WTC11 (cell line): ENCODE measurements around the gene PRR15.

Experiments used
- ATF2 ChIP-seq: sonication (generic); formaldehyde crosslinking; IDR thresholded peaks from 2 replicates; pipeline ENCODE4 v1.8.1; 2022; ENCODE audit warnings: low read depth, missing genetic modification reagents, borderline replicate concordance
- ETV6 ChIP-seq: sonication (generic); formaldehyde crosslinking; IDR thresholded peaks from 2 replicates; pipeline ENCODE4 v1.8.1; 2022; ENCODE audit warnings: mild to moderate bottlenecking, missing genetic modification reagents
- FOXK1 ChIP-seq: sonication (generic); formaldehyde crosslinking; IDR thresholded peaks from 2 replicates; pipeline ENCODE4 v1.8.0; 2022; ENCODE audit warnings: mild to moderate bottlenecking, moderate library complexity, missing genetic modification reagents
- IRF1 ChIP-seq: sonication (generic); formaldehyde crosslinking; IDR thresholded peaks from 2 replicates; pipeline ENCODE4 v1.8.0; 2023; ENCODE audit warnings: missing genetic modification reagents
- JUN ChIP-seq: sonication (generic); formaldehyde crosslinking; IDR thresholded peaks from 2 replicates; pipeline ENCODE4 v1.8.0; 2023; ENCODE audit warnings: mild to moderate bottlenecking, missing genetic modification reagents
- STAT6 ChIP-seq: sonication (generic); formaldehyde crosslinking; conservative IDR thresholded peaks from 2 replicates; pipeline ENCODE4 v1.8.1; 2023; ENCODE audit warnings: mild to moderate bottlenecking, low read depth, missing genetic modification reagents, moderate library complexity
- TP53 ChIP-seq: sonication (generic); formaldehyde crosslinking; IDR thresholded peaks from 2 replicates; pipeline ENCODE4 v1.8.1; 2023; ENCODE audit warnings: mild to moderate bottlenecking, missing genetic modification reagents
- USF2 ChIP-seq: sonication (generic); formaldehyde crosslinking; IDR thresholded peaks from 2 replicates; pipeline ENCODE4 v1.8.1; 2023; ENCODE audit warnings: mild to moderate bottlenecking, missing genetic modification reagents, moderate library complexity
- ZBTB21 ChIP-seq: sonication (generic); formaldehyde crosslinking; IDR thresholded peaks from 2 replicates; pipeline ENCODE4 v1.8.1; 2023; ENCODE audit warnings: mild to moderate bottlenecking, missing genetic modification reagents, borderline replicate concordance
- ZBTB43 ChIP-seq: sonication (generic); formaldehyde crosslinking; IDR thresholded peaks from 2 replicates; pipeline ENCODE4 v1.8.1; 2023; ENCODE audit warnings: mild to moderate bottlenecking, missing genetic modification reagents
- ZNF317 ChIP-seq: sonication (generic); formaldehyde crosslinking; IDR thresholded peaks from 2 replicates; pipeline ENCODE4 v1.8.1; 2023; ENCODE audit warnings: low read depth, mild to moderate bottlenecking, moderate library complexity, missing genetic modification reagents, borderline replicate concordance
- TF ChIP-seq, protein P1 (sequence below): fragments of 200-600 bp; IDR thresholded peaks from 2 replicates; pipeline ENCODE4 v1.8.0; 2022; ENCODE audit warnings: antibody characterized with exemption
- TF ChIP-seq, protein P2 (sequence below): sonication (generic); formaldehyde crosslinking; IDR thresholded peaks from 2 replicates; pipeline ENCODE4 v1.8.1; 2022; ENCODE audit warnings: missing genetic modification reagents, borderline replicate concordance

GRCh38 chr7:29612596-29612995 lies 49.0 kb downstream of the PRR15 start:
- TF ChIP-seq FOXK1 (CRISPR knock-in tag) (no peak), ATF2 (no peak), IRF1 (CRISPR knock-in tag) (no peak), JUN (CRISPR knock-in tag) (no peak), ZNF317 (CRISPR knock-in tag) (no peak), TP53 (CRISPR knock-in tag) (no peak), ZBTB43 (CRISPR knock-in tag) (no peak), ETV6 (no peak), ZBTB21 (CRISPR knock-in tag) (no peak), USF2 (CRISPR knock-in tag) (no peak), STAT6 (no peak)
- TF ChIP-seq, protein P1, sequence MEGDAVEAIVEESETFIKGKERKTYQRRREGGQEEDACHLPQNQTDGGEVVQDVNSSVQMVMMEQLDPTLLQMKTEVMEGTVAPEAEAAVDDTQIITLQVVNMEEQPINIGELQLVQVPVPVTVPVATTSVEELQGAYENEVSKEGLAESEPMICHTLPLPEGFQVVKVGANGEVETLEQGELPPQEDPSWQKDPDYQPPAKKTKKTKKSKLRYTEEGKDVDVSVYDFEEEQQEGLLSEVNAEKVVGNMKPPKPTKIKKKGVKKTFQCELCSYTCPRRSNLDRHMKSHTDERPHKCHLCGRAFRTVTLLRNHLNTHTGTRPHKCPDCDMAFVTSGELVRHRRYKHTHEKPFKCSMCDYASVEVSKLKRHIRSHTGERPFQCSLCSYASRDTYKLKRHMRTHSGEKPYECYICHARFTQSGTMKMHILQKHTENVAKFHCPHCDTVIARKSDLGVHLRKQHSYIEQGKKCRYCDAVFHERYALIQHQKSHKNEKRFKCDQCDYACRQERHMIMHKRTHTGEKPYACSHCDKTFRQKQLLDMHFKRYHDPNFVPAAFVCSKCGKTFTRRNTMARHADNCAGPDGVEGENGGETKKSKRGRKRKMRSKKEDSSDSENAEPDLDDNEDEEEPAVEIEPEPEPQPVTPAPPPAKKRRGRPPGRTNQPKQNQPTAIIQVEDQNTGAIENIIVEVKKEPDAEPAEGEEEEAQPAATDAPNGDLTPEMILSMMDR: no peak
- TF ChIP-seq, protein P2, sequence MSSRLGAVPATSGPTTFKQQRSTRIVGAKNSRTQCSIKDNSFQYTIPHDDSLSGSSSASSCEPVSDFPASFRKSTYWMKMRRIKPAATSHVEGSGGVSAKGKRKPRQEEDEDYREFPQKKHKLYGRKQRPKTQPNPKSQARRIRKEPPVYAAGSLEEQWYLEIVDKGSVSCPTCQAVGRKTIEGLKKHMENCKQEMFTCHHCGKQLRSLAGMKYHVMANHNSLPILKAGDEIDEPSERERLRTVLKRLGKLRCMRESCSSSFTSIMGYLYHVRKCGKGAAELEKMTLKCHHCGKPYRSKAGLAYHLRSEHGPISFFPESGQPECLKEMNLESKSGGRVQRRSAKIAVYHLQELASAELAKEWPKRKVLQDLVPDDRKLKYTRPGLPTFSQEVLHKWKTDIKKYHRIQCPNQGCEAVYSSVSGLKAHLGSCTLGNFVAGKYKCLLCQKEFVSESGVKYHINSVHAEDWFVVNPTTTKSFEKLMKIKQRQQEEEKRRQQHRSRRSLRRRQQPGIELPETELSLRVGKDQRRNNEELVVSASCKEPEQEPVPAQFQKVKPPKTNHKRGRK (CRISPR knock-in tag): no peak
